Tongue (tissue), 2 donors: ENCODE results near the gene REXO4. TPM values are rescaled to one million over a fixed set of nuclear protein-coding genes. Genes with fewer than 3 reads are reported as not detected.

Source experiments
- DNase-seq: peaks from one replicate; pipeline ENCODE4 v3.0.0-alpha.2; 2015
- total RNA-seq: library from RNA; depleted of rRNA; stranded (reverse); fragments of >200 nt; gene quantifications from one replicate; pipeline ENCODE4 v1.2.3, GENCODE V29; 2014

Gene REXO4
- total RNA-seq, 1 donor from 2014 or later: 19.0 TPM

- DNase-seq: no peak
Measured at GRCh38 chr9:133366435-133366834, 51.4 kb downstream of the REXO4 start.

- DNase-seq: no peak
Measured at GRCh38 chr9:133362359-133363044, 55.3 kb downstream of the REXO4 start.

- DNase-seq: no peak
Measured at GRCh38 chr9:133361507-133362092, 56.2 kb downstream of the REXO4 start.

GRCh38 chr9:133360400-133361393, 57.1 kb downstream of the REXO4 start:
- peak; percentile 53 for DNase-seq

GRCh38 chr9:133359399-133360175, 58.2 kb downstream of the REXO4 start:
- DNase-seq: peak; percentile 47

GRCh38 chr9:133357656-133358055, 60.2 kb downstream of the REXO4 start:
- no peak for DNase-seq

GRCh38 chr9:133356391-133357091, 61.3 kb downstream of the REXO4 start, which contains the start of the genes SURF1 and SURF2:
TSS of gene SURF1 (minus strand) at chr9:133356487. CDS start at chr9:133356453, 34 bp downstream.
TSS of gene SURF2 (plus strand) at chr9:133356550. CDS start at chr9:133356593, 43 bp downstream.
- DNase-seq: peak; percentile 92

Other genes starting within 250 kb of the REXO4 start
- gene OBP2B, start 208.8 kb downstream of the REXO4 start, total RNA-seq: not detected
- 1.4 TPM for gene ABO, start 142.8 kb downstream of the REXO4 start, total RNA-seq
- gene SURF6, start 81.8 kb downstream of the REXO4 start, total RNA-seq: 18.9 TPM
- 29.4 TPM for gene MED22, start 69.9 kb downstream of the REXO4 start, total RNA-seq
- gene RPL7A, start 69.8 kb downstream of the REXO4 start, total RNA-seq: 1,430 TPM
- gene SURF1, start 61.5 kb downstream of the REXO4 start, total RNA-seq: 23.6 TPM
- gene SURF2, start 61.5 kb downstream of the REXO4 start, total RNA-seq: 4.1 TPM
- gene SURF4, start 42.0 kb downstream of the REXO4 start, total RNA-seq: 160 TPM
- 0.41 TPM for gene STKLD1, start 41.6 kb downstream of the REXO4 start, total RNA-seq
- 4.2 TPM for gene ADAMTS13, start 4.4 kb upstream of the REXO4 start, total RNA-seq
- gene CACFD1, start 42.0 kb upstream of the REXO4 start, total RNA-seq: 6.8 TPM
- 0.92 TPM for gene SLC2A6, start 61.1 kb upstream of the REXO4 start, total RNA-seq
- 18.3 TPM for gene MYMK, start 106.9 kb upstream of the REXO4 start, total RNA-seq
- gene ADAMTSL2, start 116.7 kb upstream of the REXO4 start, total RNA-seq: 4.3 TPM
- not detected for gene FAM163B, start 191.4 kb upstream of the REXO4 start, total RNA-seq
- gene DBH, start 218.4 kb upstream of the REXO4 start, total RNA-seq: 0.10 TPM